ENCODE data around the gene BCAS4.

- TF ChIP-seq, protein P1, sequence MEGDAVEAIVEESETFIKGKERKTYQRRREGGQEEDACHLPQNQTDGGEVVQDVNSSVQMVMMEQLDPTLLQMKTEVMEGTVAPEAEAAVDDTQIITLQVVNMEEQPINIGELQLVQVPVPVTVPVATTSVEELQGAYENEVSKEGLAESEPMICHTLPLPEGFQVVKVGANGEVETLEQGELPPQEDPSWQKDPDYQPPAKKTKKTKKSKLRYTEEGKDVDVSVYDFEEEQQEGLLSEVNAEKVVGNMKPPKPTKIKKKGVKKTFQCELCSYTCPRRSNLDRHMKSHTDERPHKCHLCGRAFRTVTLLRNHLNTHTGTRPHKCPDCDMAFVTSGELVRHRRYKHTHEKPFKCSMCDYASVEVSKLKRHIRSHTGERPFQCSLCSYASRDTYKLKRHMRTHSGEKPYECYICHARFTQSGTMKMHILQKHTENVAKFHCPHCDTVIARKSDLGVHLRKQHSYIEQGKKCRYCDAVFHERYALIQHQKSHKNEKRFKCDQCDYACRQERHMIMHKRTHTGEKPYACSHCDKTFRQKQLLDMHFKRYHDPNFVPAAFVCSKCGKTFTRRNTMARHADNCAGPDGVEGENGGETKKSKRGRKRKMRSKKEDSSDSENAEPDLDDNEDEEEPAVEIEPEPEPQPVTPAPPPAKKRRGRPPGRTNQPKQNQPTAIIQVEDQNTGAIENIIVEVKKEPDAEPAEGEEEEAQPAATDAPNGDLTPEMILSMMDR (IDR thresholded peaks at IDR 0.05; ENCODE audit: low read depth, low read length) = no peak
- TF ChIP-seq EZH2phosphoT487 (IDR thresholded peaks at IDR 0.05; ENCODE audit: low read depth) = no peak
These were observed 36.4 kb upstream of the BCAS4 start for GRCh38 chr20:50758469-50758868.

Measured in OCI-LY3 (cell line).